Measurements from ENCODE around the gene TENM4. TPM values are rescaled to one million over a fixed set of nuclear protein-coding genes. Genes with fewer than 3 reads are reported as not detected.

The TENM4 gene
- total RNA-seq, 2 donors from 2014 or later, result 2.6 to 6.8 TPM

GRCh38 chr11:78676026-78676557 is 764.7 kb downstream of the TENM4 start:
- H3K9me3 ChIP-seq, result no peaks in the 10 kb centered on the region
- DNase-seq (ENCODE audit: low spot score), result no peak
- H3K27ac ChIP-seq, result no peak overlapping the region
- no peak for TF ChIP-seq CTCF (IDR thresholded peaks at IDR 0.05)
- TF ChIP-seq POLR2AphosphoS5 (IDR thresholded peaks at IDR 0.05), result no peak
- no peak for TF ChIP-seq POLR2A (IDR thresholded peaks at IDR 0.05)
- intact Hi-C loops (cut with DNase I), result no loop called here
- H3K36me3 ChIP-seq, result no peaks in the 10 kb centered on the region
- 93% methylated on average over 23 of the region's 24 CpGs for WGBS
- H3K4me1 ChIP-seq (replicated peaks), result no peaks in the 10 kb centered on the region
- H3K4me3 ChIP-seq, result no peak overlapping the region
- H3K27me3 ChIP-seq (replicated peaks; ENCODE audit: insufficient read depth), result no peaks in the 10 kb centered on the region

GRCh38 chr11:78672850-78673620 is 767.8 kb downstream of the TENM4 start:
- no peak overlapping the region for H3K4me3 ChIP-seq
- intact Hi-C loops (cut with DNase I), result no loop called here
- H3K27me3 ChIP-seq (replicated peaks; ENCODE audit: insufficient read depth), result no peaks in the 10 kb centered on the region
- H3K36me3 ChIP-seq, result no peaks in the 10 kb centered on the region
- no peaks in the 10 kb centered on the region for H3K4me1 ChIP-seq (replicated peaks)
- DNase-seq (ENCODE audit: low spot score), result no peak
- 86% methylated on average over 9 of the region's 9 CpGs for WGBS
- H3K27ac ChIP-seq, result no peak overlapping the region
- H3K9me3 ChIP-seq, result no peaks in the 10 kb centered on the region
- TF ChIP-seq POLR2AphosphoS5 (IDR thresholded peaks at IDR 0.05) (no peak), CTCF (IDR thresholded peaks at IDR 0.05) (no peak), POLR2A (IDR thresholded peaks at IDR 0.05) (no peak)

GRCh38 chr11:78669249-78669648 is 771.6 kb downstream of the TENM4 start:
- Histone ChIP-seq H3K4me3 (no peak overlapping the region), H3K9me3 (no peaks in the 10 kb centered on the region), H3K36me3 (no peaks in the 10 kb centered on the region), H3K4me1 (replicated peaks) (no peaks in the 10 kb centered on the region), H3K27me3 (replicated peaks; ENCODE audit: insufficient read depth) (no peaks in the 10 kb centered on the region), H3K27ac (no peak overlapping the region)
- intact Hi-C loops (cut with DNase I), result no loop called here
- no peak for TF ChIP-seq POLR2AphosphoS5 (IDR thresholded peaks at IDR 0.05)
- TF ChIP-seq CTCF (IDR thresholded peaks at IDR 0.05), result no peak
- no peak for TF ChIP-seq POLR2A (IDR thresholded peaks at IDR 0.05)
- no peak for DNase-seq (ENCODE audit: low spot score)
- 96% methylated on average over 17 of the region's 17 CpGs for WGBS

- TF ChIP-seq POLR2A (IDR thresholded peaks at IDR 0.05) (no peak), POLR2AphosphoS5 (IDR thresholded peaks at IDR 0.05) (no peak), CTCF (IDR thresholded peaks at IDR 0.05) (no peak)
- Histone ChIP-seq H3K4me3 (no peak overlapping the region), H3K9me3 (no peaks in the 10 kb centered on the region), H3K27me3 (replicated peaks; ENCODE audit: insufficient read depth) (no peaks in the 10 kb centered on the region), H3K36me3 (no peaks in the 10 kb centered on the region), H3K27ac (no peak overlapping the region), H3K4me1 (replicated peaks) (no peaks in the 10 kb centered on the region)
- no peak for DNase-seq (ENCODE audit: low spot score)
- 58% methylated on average over 2 of the region's 2 CpGs for WGBS
- intact Hi-C loops (cut with DNase I), result no loop called here
Observed at GRCh38 chr11:78667461-78667860, 773.4 kb downstream of the TENM4 start.

- intact Hi-C loops (cut with DNase I), result no loop called here
- TF ChIP-seq CTCF (IDR thresholded peaks at IDR 0.05) (no peak), POLR2A (IDR thresholded peaks at IDR 0.05) (no peak), POLR2AphosphoS5 (IDR thresholded peaks at IDR 0.05) (no peak)
- DNase-seq (ENCODE audit: low spot score), result no peak
Observed at GRCh38 chr11:78666675-78667160, 774.1 kb downstream of the TENM4 start.

More at GRCh38 chr11:78666675-78667160, 774.1 kb downstream of the TENM4 start:
- Histone ChIP-seq H3K27me3 (replicated peaks; ENCODE audit: insufficient read depth) (no peaks in the 10 kb centered on the region), H3K9me3 (no peaks in the 10 kb centered on the region), H3K36me3 (no peaks in the 10 kb centered on the region), H3K4me1 (replicated peaks) (no peaks in the 10 kb centered on the region), H3K4me3 (no peak overlapping the region), H3K27ac (no peak overlapping the region)
